ENCODE measurements around the gene NDOR1.

The NDOR1 gene

GRCh38 chr9:137205126-137206069 is at the start of gene NDOR1, which contains the start of gene TMEM203:
NDOR1 (plus strand) TSS chr9:137205700; CDS start chr9:137205778, 78 bp downstream.
TMEM203 (minus strand) TSS chr9:137205648; CDS start chr9:137205414, 234 bp downstream.
- peak; percentile 89 for DNase-seq

- DNase-seq, result peak; percentile 78
These were observed 48.7 kb upstream of the NDOR1 start for GRCh38 chr9:137156567-137157375.

GRCh38 chr9:137157618-137158415 is 47.7 kb upstream of the NDOR1 start:
- DNase-seq, result peak; percentile 48

DNA sequence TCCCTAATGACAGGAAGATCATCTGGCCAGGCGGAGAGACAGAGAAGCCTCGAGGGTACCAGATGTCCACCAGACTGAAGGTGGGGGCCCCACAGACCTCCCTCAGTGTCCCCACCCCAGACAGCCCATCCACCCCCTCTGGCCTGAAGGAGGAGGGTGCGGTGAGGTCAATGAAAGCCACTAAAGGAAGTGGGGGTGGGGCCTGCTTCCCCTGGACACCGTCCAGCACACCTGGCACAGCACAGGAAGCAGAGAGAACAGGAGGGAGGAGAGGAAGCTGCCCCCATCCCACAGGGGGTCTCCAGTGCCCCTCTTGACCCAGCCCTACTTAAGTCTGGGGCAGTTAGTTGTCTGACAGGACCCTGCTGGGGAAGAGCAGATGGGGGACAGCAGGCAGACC is 46.9 kb upstream of the NDOR1 start:
- DNase-seq, result no peak

DNA sequence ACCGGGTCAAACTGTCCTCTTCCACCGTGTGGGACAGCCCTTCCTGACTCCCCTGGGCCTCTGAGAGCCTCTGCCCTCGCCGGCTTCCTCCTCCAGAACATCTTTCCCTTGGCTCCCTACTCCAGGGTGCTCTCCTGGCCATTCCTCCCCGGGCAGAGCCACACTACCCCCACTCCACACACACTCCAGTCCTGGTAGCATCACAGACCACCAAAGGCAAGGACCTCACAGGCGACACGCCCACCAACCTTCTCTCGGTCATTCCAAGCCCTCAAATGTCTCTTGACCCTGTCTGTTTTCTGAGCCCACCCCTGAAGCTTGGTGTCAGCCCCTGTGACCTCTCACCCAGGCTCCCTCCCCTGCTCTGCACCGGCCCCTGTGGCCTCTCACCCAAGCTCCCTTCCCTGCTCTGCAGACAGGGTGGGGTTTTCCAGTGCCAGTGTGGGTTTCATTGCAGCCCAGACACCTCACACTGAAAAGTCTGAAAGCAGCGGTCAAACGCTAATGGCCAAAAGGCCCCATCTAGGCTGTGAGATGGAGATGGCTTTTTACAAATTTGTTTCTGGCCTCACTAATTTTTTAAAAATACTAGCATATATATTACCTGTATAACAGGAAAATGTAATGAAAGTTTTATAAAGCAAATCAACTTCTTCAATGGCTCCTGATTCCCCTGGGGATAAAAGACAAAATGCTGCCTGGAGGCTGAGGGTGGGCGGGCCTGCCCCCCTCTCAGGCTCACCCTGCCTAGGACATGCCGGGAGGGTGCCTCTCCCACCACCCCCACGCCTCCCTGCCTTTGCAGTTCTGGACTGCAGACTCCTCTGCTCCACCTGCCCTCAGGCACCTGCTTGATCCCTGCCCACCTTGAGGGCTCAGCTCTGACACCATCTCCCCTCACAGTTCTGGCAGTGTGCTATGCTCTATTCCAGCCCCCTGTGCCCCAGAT is 46.1 kb upstream of the NDOR1 start:
- DNase-seq, result no peak

DNA sequence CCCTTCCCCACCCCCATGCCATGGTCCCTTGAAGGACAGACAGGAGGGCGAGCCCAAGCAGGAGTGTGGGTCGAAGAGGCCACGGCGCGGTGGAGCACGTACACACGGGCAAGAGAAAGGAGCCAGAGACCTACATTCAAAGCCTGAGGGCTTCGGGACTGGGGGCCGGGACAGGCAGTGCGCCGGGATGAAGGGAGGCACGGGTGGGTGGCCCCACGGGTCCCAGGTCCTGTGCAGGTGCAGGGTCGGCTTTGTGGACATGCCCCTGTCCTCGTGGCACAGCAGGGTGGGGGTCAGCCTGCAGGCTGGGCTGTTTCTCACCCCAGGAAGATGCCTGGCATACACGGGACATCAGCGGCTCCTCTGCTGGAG is 45.5 kb upstream of the NDOR1 start:
- no peak for DNase-seq

DNA sequence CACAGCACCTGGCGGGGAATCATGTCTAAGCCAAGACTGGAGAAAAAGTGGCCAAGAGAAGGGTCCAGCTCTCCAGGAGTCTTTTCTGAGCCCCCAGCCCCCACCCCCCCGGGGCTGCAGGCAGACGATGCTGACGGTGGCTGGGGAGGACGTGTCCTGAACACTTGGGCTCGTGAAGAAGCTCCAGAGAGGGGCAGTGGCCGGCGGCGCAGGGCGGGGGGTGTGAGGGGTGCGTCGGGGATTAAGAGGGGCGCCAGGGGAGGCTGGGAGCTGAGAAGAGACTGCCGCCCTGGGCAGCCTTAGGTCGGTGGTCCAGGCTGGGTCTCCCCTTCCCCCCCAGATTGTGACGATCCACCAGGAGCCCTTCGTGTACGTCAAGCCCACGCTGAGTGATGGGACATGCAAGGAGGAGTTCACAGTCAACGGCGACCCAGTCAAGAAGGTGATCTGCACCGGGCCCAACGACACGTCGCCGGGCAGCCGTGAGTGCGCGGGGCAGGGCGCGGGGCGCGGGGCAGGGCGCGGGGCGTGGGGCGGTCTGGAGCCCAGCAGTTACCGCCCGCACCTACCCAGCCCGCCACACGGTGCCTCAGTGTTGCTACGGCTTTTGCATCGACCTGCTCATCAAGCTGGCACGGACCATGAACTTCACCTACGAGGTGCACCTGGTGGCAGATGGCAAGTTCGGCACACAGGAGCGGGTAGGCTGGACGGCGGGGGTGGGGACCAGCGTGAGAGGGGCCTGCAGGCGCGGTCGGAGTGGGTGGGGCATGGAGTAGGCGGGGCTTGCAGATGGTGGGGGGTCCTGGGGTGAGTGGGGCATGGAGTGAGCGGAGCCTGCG is 44.6 kb upstream of the NDOR1 start:
- DNase-seq, result no peak

GRCh38 chr9:137161558-137162486 is 43.7 kb upstream of the NDOR1 start:
- peak; percentile 71 for DNase-seq

DNA sequence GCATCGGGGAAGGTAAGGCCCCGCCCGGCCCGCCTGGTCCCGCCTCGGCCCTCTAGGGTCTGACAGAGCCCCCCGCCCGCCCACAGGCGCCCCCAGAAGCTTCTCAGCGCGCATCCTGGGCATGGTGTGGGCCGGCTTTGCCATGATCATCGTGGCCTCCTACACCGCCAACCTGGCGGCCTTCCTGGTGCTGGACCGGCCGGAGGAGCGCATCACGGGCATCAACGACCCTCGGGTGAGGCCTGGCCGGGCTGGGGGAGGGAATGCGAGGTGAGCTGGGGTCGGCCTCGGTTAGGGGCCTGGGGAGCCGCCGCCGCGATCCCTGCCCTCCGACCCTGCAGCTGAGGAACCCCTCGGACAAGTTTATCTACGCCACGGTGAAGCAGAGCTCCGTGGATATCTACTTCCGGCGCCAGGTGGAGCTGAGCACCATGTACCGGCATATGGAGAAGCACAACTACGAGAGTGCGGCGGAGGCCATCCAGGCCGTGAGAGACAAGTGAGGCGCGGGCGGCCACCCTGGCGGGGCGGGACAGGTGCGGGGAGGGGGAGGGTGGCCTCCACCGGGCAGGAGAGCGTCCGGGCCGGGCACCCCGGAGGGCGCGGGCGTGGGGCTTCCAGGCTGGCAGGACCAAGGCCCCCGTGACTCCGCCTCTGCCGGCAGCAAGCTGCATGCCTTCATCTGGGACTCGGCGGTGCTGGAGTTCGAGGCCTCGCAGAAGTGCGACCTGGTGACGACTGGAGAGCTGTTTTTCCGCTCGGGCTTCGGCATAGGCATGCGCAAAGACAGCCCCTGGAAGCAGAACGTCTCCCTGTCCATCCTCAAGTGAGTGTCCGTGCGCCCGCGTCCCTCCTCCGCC is 42.8 kb upstream of the NDOR1 start:
- peak; percentile 52 for DNase-seq

DNA sequence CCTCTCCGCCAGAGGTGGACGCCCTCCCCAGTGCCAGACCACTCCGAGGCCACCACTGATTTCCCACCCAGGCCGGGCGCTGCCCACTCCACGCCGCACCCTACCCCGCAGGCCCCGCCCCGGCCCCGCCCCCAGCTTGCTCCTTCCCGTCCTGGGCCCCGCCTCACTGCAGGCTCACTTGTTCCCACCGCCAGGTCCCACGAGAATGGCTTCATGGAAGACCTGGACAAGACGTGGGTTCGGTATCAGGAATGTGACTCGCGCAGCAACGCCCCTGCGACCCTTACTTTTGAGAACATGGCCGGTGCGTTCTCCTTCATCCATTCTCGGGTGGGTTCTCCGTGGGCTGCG is 42.2 kb upstream of the NDOR1 start:
- peak; percentile 46 for DNase-seq

- no peak for DNase-seq
These were observed 41.7 kb upstream of the NDOR1 start for GRCh38 chr9:137163805-137164204.

DNA sequence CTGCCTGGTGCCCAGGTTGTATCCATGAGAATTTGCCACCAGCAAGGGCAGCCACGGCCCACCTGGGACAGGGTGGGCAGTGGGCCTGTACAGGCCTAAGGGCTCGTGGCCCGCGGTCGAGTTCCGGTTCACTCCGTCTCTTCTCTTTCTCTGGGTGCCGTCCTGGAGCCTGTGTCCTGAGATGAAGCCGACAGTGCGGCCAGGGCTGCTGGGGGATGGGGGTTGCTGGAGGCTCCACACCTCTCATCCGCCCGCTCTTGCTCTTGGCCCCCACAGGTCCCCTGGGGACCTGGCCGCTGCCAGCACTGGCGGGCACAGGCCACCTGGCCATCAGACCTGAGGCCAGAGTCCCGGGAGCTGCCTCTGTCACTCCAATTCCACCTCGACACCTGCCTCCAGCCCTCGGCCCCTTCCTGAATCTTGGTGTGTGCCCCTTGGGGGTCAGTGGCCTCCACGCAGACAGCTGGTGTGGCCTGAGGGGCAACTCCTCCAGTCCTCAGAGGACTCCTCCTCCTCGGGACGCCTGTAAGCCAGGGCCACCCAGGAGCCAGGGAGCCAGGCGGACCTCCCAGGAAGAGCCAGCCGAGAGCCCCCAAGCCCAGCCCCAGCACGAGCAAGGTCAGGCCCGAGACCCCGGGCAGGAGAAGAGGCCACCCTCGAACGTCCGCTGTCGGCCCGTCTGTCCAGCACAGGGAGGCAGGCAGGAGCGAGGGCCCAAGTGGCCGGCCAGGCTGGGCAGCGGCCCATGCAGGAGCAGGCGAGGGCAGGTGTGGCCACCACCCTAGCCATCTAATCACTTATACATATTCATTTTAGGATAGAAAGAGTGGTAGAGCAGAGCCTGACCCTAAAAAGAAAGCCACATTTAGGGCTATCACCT is 40.9 kb upstream of the NDOR1 start:
- no peak for DNase-seq

GRCh38 chr9:137165250-137165836 is 40.2 kb upstream of the NDOR1 start:
- no peak for DNase-seq

GRCh38 chr9:137166380-137167229 is 38.9 kb upstream of the NDOR1 start:
- no peak for DNase-seq

GRCh38 chr9:137167277-137167746 is 38.2 kb upstream of the NDOR1 start:
- no peak for DNase-seq
